Measurements from ENCODE around the gene GPR152. TPM values are rescaled to one million over a fixed set of nuclear protein-coding genes. Genes with fewer than 3 reads are reported as not detected.

The GPR152 gene
- total RNA-seq, 2 experiments from 2014 or later: not detected

- Histone ChIP-seq H3K27ac (ENCODE audit: low read depth, low read length, poor library complexity, severe bottlenecking) (no peak overlapping the region), H4K20me1 (ENCODE audit: insufficient read depth, low read length) (no peaks in the 10 kb centered on the region), H3K4me3 (ENCODE audit: low read depth, low read length, poor library complexity, severe bottlenecking) (no peak overlapping the region), H3K9me3 (ENCODE audit: low read length) (no peaks in the 10 kb centered on the region), H3K79me2 (ENCODE audit: insufficient read depth, low read depth, low read length) (no peaks in the 10 kb centered on the region), H3K4me2 (ENCODE audit: low read length) (no peak overlapping the region), H3K9me2 (ENCODE audit: insufficient read depth, low read length) (no peaks in the 10 kb centered on the region), H3K4me1 (ENCODE audit: insufficient read depth, low read length, poor library complexity, severe bottlenecking) (no peaks in the 10 kb centered on the region), H2AFZ (ENCODE audit: low read length) (no peak overlapping the region), H3K36me3 (ENCODE audit: insufficient read depth, low read length) (peaks cover 58% of the 10 kb centered on the region)
- no TSS peak for BruUV-seq (replicated peaks)
- CTCF ChIA-PET (ENCODE audit: unreplicated experiment): no interaction called here
- peak; percentile 25 for DNase-seq (ENCODE audit: low spot score)
- intact Hi-C loops (cut with micrococcal nuclease; ENCODE audit: unreplicated experiment): no loop called here
- POLR2A ChIA-PET: no interaction called here
- TF ChIP-seq EZH2phosphoT487 (IDR thresholded peaks at IDR 0.05; ENCODE audit: borderline replicate concordance, low read depth, low read length) (no peak), CTCF (conservative IDR thresholded peaks at IDR 0.05; ENCODE audit: low read length) (no peak)
Measured at GRCh38 chr11:67492801-67493547, 40.4 kb upstream of the GPR152 start.

- CTCF ChIA-PET (ENCODE audit: unreplicated experiment): no interaction called here
- Histone ChIP-seq H4K20me1 (ENCODE audit: insufficient read depth, low read length) (no peaks in the 10 kb centered on the region), H3K4me3 (ENCODE audit: low read depth, low read length, poor library complexity, severe bottlenecking) (no peak overlapping the region), H3K4me1 (ENCODE audit: insufficient read depth, low read length, poor library complexity, severe bottlenecking) (no peaks in the 10 kb centered on the region), H3K9me2 (ENCODE audit: insufficient read depth, low read length) (no peaks in the 10 kb centered on the region), H2AFZ (ENCODE audit: low read length) (no peak overlapping the region), H3K27ac (ENCODE audit: low read depth, low read length, poor library complexity, severe bottlenecking) (no peak overlapping the region), H3K36me3 (ENCODE audit: insufficient read depth, low read length) (peaks cover 64% of the 10 kb centered on the region), H3K4me2 (ENCODE audit: low read length) (no peak overlapping the region), H3K9me3 (ENCODE audit: low read length) (no peaks in the 10 kb centered on the region), H3K79me2 (ENCODE audit: insufficient read depth, low read depth, low read length) (no peaks in the 10 kb centered on the region)
- intact Hi-C loops (cut with micrococcal nuclease; ENCODE audit: unreplicated experiment): no loop called here
- TF ChIP-seq EZH2phosphoT487 (IDR thresholded peaks at IDR 0.05; ENCODE audit: borderline replicate concordance, low read depth, low read length): no peak
- no peak for TF ChIP-seq CTCF (conservative IDR thresholded peaks at IDR 0.05; ENCODE audit: low read length)
- no TSS peak for BruUV-seq (replicated peaks)
- POLR2A ChIA-PET: no interaction called here
- no peak for DNase-seq (ENCODE audit: low spot score)
Measured at GRCh38 chr11:67492069-67492727, 39.7 kb upstream of the GPR152 start.
